Endothelial cell of umbilical vein (primary cell): ENCODE measurements around the gene ABHD5. TPM values are rescaled to one million over a fixed set of nuclear protein-coding genes. Genes with fewer than 3 reads are reported as not detected.

Experiments
- BruUV-seq: library from RNA; stranded (reverse); fragments of 400-500 nt; replicated peaks from 2 replicates; lab custom pipeline; 2021; lab: Mats Ljungman, UMichigan
- CTCF ChIA-PET: fragments of 300-600, 350-600 bp; sonication (Branson Sonifier 250); formaldehyde crosslinking; loops from one replicate; lab custom pipeline; 2021; ENCODE audit warnings: antibody characterized with exemption, inconsistent platforms; lab: Charles Lee
- POLR2A ChIA-PET: fragments of 300-600, 350-600 bp; sonication (Branson Sonifier 250); formaldehyde crosslinking; loops from one replicate; lab custom pipeline; 2021; ENCODE audit warnings: antibody characterized with exemption, inconsistent platforms; lab: Charles Lee
- DNase-seq: peaks from one replicate; pipeline ENCODE4 v3.0.0-alpha.2; 2011; ENCODE audit warnings: low read depth, low spot score
- FAIRE-seq: peaks from 2 replicates; lab custom pipeline; 2011; peaks lifted over from hg19 to GRCh38; lab: Jason Lieb, UNC
- H2AFZ ChIP-seq: 2 replicates; pipeline ENCODE4 v1.6.0; 2012; ENCODE audit warnings: low read depth, low read length, control low read depth, inconsistent platforms
- H3K27ac ChIP-seq: 2 replicates; pipeline ENCODE4 v1.5.1; 2011; ENCODE audit warnings: low read depth, mild to moderate bottlenecking, control low read depth, low read length, moderate library complexity; ENCODE audit not compliant: insufficient read depth
- H3K27me3 ChIP-seq, 2 experiments: 2 replicates each; pipeline versions ENCODE4 v1.6.0 to v1.6.1; 2011; ENCODE audit warnings: low read length in 2 of 2, mixed read lengths in 1 of 2; ENCODE audit not compliant: control insufficient read depth in 2 of 2, insufficient read depth in 2 of 2
- H3K36me3 ChIP-seq, 2 experiments: 2 replicates in 1 of 2; 3 replicates in 1 of 2; pipeline ENCODE4 v1.5.1; 2011; ENCODE audit warnings: low read length in 2 of 2, mild to moderate bottlenecking in 1 of 2, moderate library complexity in 1 of 2; ENCODE audit not compliant: control insufficient read depth in 2 of 2, insufficient read depth in 2 of 2; ENCODE audit errors: extremely low read depth in 1 of 2
- H3K4me1 ChIP-seq: 3 replicates; pipeline ENCODE4 v1.5.1; 2011; ENCODE audit warnings: mild to moderate bottlenecking, low read length; ENCODE audit not compliant: control insufficient read depth, insufficient read depth; ENCODE audit errors: extremely low read depth
- H3K4me2 ChIP-seq: 2 replicates; pipeline ENCODE4 v1.6.1; 2011; ENCODE audit warnings: low read length, control low read depth, mixed read lengths; ENCODE audit not compliant: insufficient read depth
- H3K4me3 ChIP-seq, 3 experiments: fragments of 200-600 bp in 1 of 3; sonication (generic), shearing (Covaris generic) in 1 of 3; replicated peaks in 1 of 3; 2 replicates each; pipeline ENCODE4 v1.5.1; 2011 to 2016; ENCODE audit warnings: control low read depth in 3 of 3, low read length in 3 of 3, mild to moderate bottlenecking in 2 of 3, inconsistent platforms in 1 of 3, low read depth in 1 of 3, moderate library complexity in 1 of 3; ENCODE audit not compliant: insufficient read depth in 1 of 3
- H3K79me2 ChIP-seq: 2 replicates; pipeline ENCODE4 v1.6.0; 2012; ENCODE audit warnings: low read length, inconsistent platforms; ENCODE audit not compliant: control insufficient read depth, insufficient read depth
- H3K9ac ChIP-seq: replicated peaks from 2 replicates; pipeline ENCODE3; 2011; ENCODE audit warnings: low read length, control low read depth; ENCODE audit not compliant: insufficient read depth; ENCODE audit errors: extremely low read depth
- H3K9me1 ChIP-seq: replicated peaks from 3 replicates; pipeline ENCODE4 v1.6.0; 2011; ENCODE audit warnings: mild to moderate bottlenecking, low read length; ENCODE audit not compliant: control insufficient read depth, insufficient read depth; ENCODE audit errors: extremely low read depth
- H3K9me3 ChIP-seq: replicated peaks from 2 replicates; pipeline ENCODE4 v1.5.1; 2012; ENCODE audit warnings: low read length, inconsistent platforms; ENCODE audit not compliant: control insufficient read depth, insufficient read depth
- H4K20me1 ChIP-seq: replicated peaks from 2 replicates; pipeline ENCODE3; 2011; ENCODE audit warnings: mild to moderate bottlenecking, low read length; ENCODE audit not compliant: control insufficient read depth, insufficient read depth; ENCODE audit errors: extremely low read depth
- CTCF ChIP-seq, 2 donors: IDR thresholded peaks; 1 replicate in 1 of 2; 2 replicates in 1 of 2; pipeline ENCODE4 v1.5.1; 2011; ENCODE audit warnings: low read length in 2 of 2, mild to moderate bottlenecking in 2 of 2, moderate library complexity in 2 of 2, control low read depth in 1 of 2, inconsistent platforms in 1 of 2, low read depth in 1 of 2; ENCODE audit not compliant: insufficient read depth in 1 of 2; ENCODE audit errors: extremely low read depth in 1 of 2
- EZH2 ChIP-seq: IDR thresholded peaks from 2 replicates; pipeline ENCODE4 v1.6.1; 2012; ENCODE audit warnings: borderline replicate concordance, low read depth, mild to moderate bottlenecking, moderate library complexity, low read length, inconsistent platforms; ENCODE audit not compliant: severe bottlenecking
- FOS ChIP-seq: IDR thresholded peaks from 2 replicates; pipeline ENCODE4 v1.6.1; 2011; ENCODE audit warnings: mild to moderate bottlenecking, low read length, moderate library complexity, borderline replicate concordance; ENCODE audit not compliant: insufficient read depth
- GATA2 ChIP-seq: IDR thresholded peaks from 2 replicates; pipeline ENCODE4 v1.7.0; 2011; ENCODE audit warnings: low read depth, mild to moderate bottlenecking, moderate library complexity, mixed read lengths, low read length; ENCODE audit not compliant: insufficient read length, insufficient read depth
- JUN ChIP-seq: IDR thresholded peaks from 2 replicates; pipeline ENCODE4 v1.6.1; 2011; ENCODE audit warnings: borderline replicate concordance, low read depth; ENCODE audit not compliant: insufficient read length, insufficient read depth
- MAX ChIP-seq: IDR thresholded peaks from 2 replicates; pipeline ENCODE4 v1.6.1; 2011; ENCODE audit not compliant: insufficient read depth, insufficient read length
- MYC ChIP-seq: IDR thresholded peaks from one replicate; pipeline ENCODE4 v1.6.1; 2011; ENCODE audit warnings: mild to moderate bottlenecking, low read depth, low read length
- POLR2A ChIP-seq: IDR thresholded peaks from 2 replicates; pipeline ENCODE4 v1.6.1; 2012; ENCODE audit warnings: low read depth, mild to moderate bottlenecking, control low read depth, low read length
- POLR2AphosphoS5 ChIP-seq: IDR thresholded peaks from 2 replicates; pipeline ENCODE4 v1.6.1; 2012; ENCODE audit warnings: low read depth, mild to moderate bottlenecking, control low read depth, low read length, moderate library complexity; ENCODE audit not compliant: insufficient read depth
- dilution Hi-C: fragments of 300-500 bp; cut with MboI; formaldehyde crosslinking; loops from one replicate; pipeline ENCODE4 v1.15.0; 2019; ENCODE audit warnings: low sequenced_read_pairs; ENCODE audit not compliant: extremely low pct_ligation_motif_present
- intact Hi-C: fragments of 100-400 bp; cut with micrococcal nuclease; formaldehyde crosslinking; loops from one replicate; pipeline ENCODE4 v1.10.0; 2022
- polyA plus RNA-seq, 4 experiments: library from polyadenylated mRNA; depleted of rRNA in 3 of 4; stranded (reverse) in 3 of 4; unstranded in 1 of 4; fragments of >200 nt; gene quantifications; 2 replicates each; pipeline versions ENCODE4 v1.2.1 to v1.2.3, GENCODE V29; 2011 to 2012; ENCODE audit warnings: missing spikeins in 1 of 4
- total RNA-seq: library from RNA; stranded (reverse); gene quantifications from 2 replicates; pipeline ENCODE4 v1.2.3, GENCODE V29; 2021

Gene ABHD5
- total and polyA plus RNA-seq, 2 donors (not counting 3 experiments of a cell fraction or from before 2014, with no cell fraction given) = 10.0 to 21.2 TPM

GRCh38 chr3:43641306-43642114 lies 49.2 kb upstream of the ABHD5 start:
- H3K4me1 ChIP-seq = peaks cover 15% of the 10 kb centered on the region
- ChIA-PET POLR2A (no interaction called here), CTCF (no interaction called here)
- H3K4me2 ChIP-seq = no peak overlapping the region
- no peak for DNase-seq
- H3K4me3 ChIP-seq = no peak overlapping the region
- H3K9me1 ChIP-seq = no peaks in the 10 kb centered on the region
- H3K36me3 ChIP-seq = no peaks in the 10 kb centered on the region
- dilution Hi-C loops = no loop called here
- no peaks in the 10 kb centered on the region for H4K20me1 ChIP-seq
- no peak overlapping the region for H3K9ac ChIP-seq
- intact Hi-C loops = no loop called here
- FAIRE-seq = no peak
- H3K27me3 ChIP-seq = peaks cover 0 to 2% of the 10 kb centered on the region in 2 experiments
- BruUV-seq = no TSS peak
- no peak overlapping the region for H3K27ac ChIP-seq
- no peak overlapping the region for H2AFZ ChIP-seq
- no peaks in the 10 kb centered on the region for H3K79me2 ChIP-seq
- TF ChIP-seq JUN (no peak), MYC (no peak), FOS (no peak), EZH2 (no peak), MAX (no peak), CTCF (IDR thresholded peaks at IDR 0.05; ENCODE audit: extremely low read depth in 1 of 2, insufficient read depth in 1 of 2, low read depth in 1 of 2, low read length in 2 of 2) (no peak), GATA2 (no peak), POLR2A (no peak), POLR2AphosphoS5 (no peak)
- no peaks in the 10 kb centered on the region for H3K9me3 ChIP-seq
